ENCODE results near the gene MCL1.

Gene MCL1

GRCh38 chr1:150530491-150531159, 48.8 kb downstream of the MCL1 start:
- Histone ChIP-seq H3K9ac (ENCODE audit: low read length) (no peak overlapping the region), H3K36me3 (ENCODE audit: insufficient read depth, low read length) (no peaks in the 10 kb centered on the region), H3K79me2 (ENCODE audit: insufficient read depth, low read length) (no peaks in the 10 kb centered on the region), H4K20me1 (ENCODE audit: insufficient read depth, low read length) (no peaks in the 10 kb centered on the region), H3F3A (ENCODE audit: insufficient read depth, low read length) (no peaks in the 10 kb centered on the region), H3K4me3 (ENCODE audit: low read depth, low read length, poor library complexity, severe bottlenecking) (no peak overlapping the region), H3K4me2 (ENCODE audit: low read length) (no peak overlapping the region), H3K9me2 (ENCODE audit: low read depth, low read length) (no peaks in the 10 kb centered on the region), H2AFZ (ENCODE audit: low read length) (no peak overlapping the region), H3K4me1 (ENCODE audit: insufficient read depth, low read length, severe bottlenecking) (peaks cover 4% of the 10 kb centered on the region), H3K27ac (ENCODE audit: low read depth, low read length, poor library complexity, severe bottlenecking) (no peak overlapping the region), H3K27me3 (ENCODE audit: insufficient read depth, low read length) (no peaks in the 10 kb centered on the region), H3K9me3 (ENCODE audit: low read length) (no peaks in the 10 kb centered on the region)
- no peak for TF ChIP-seq EZH2 (IDR thresholded peaks at IDR 0.05; ENCODE audit: borderline replicate concordance, low read length)
- TF ChIP-seq, protein P1, sequence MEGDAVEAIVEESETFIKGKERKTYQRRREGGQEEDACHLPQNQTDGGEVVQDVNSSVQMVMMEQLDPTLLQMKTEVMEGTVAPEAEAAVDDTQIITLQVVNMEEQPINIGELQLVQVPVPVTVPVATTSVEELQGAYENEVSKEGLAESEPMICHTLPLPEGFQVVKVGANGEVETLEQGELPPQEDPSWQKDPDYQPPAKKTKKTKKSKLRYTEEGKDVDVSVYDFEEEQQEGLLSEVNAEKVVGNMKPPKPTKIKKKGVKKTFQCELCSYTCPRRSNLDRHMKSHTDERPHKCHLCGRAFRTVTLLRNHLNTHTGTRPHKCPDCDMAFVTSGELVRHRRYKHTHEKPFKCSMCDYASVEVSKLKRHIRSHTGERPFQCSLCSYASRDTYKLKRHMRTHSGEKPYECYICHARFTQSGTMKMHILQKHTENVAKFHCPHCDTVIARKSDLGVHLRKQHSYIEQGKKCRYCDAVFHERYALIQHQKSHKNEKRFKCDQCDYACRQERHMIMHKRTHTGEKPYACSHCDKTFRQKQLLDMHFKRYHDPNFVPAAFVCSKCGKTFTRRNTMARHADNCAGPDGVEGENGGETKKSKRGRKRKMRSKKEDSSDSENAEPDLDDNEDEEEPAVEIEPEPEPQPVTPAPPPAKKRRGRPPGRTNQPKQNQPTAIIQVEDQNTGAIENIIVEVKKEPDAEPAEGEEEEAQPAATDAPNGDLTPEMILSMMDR (IDR thresholded peaks at IDR 0.05; ENCODE audit: low read length): no peak

DNA sequence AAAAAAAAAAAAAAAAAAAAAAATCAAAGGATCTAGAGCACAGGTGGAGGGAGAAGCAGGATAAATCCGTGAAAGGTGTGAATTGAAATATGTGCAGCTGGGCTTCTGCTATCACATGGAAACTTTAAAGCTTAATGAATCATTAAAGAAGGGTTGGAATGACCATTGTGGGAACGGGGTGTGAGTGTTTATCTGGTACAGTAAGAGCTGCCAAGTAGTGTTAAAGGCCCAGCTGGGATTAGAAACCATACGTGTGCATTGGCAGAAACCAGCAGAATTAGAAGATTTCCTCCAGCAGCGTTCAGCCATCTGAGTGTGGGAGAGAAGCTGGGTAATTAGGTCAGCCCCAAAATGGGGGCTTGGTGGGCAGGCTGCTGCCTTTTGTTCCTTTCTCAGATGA, 50.4 kb downstream of the MCL1 start:
- H3K27ac ChIP-seq (ENCODE audit: low read depth, low read length, poor library complexity, severe bottlenecking): no peak overlapping the region
- H2AFZ ChIP-seq (ENCODE audit: low read length): no peak overlapping the region
- H3K9ac ChIP-seq (ENCODE audit: low read length): no peak overlapping the region

GRCh38 chr1:150528196-150528595, 51.2 kb downstream of the MCL1 start:
- TF ChIP-seq EZH2 (IDR thresholded peaks at IDR 0.05; ENCODE audit: borderline replicate concordance, low read length): no peak
- TF ChIP-seq, protein P1 (IDR thresholded peaks at IDR 0.05; ENCODE audit: low read length): no peak
- Histone ChIP-seq H3K36me3 (ENCODE audit: insufficient read depth, low read length) (no peaks in the 10 kb centered on the region), H3K79me2 (ENCODE audit: insufficient read depth, low read length) (no peaks in the 10 kb centered on the region), H3K27ac (ENCODE audit: low read depth, low read length, poor library complexity, severe bottlenecking) (no peak overlapping the region), H3K4me2 (ENCODE audit: low read length) (no peak overlapping the region), H3K4me3 (ENCODE audit: low read depth, low read length, poor library complexity, severe bottlenecking) (no peak overlapping the region), H3K9me3 (ENCODE audit: low read length) (no peaks in the 10 kb centered on the region), H4K20me1 (ENCODE audit: insufficient read depth, low read length) (no peaks in the 10 kb centered on the region), H3K9me2 (ENCODE audit: low read depth, low read length) (no peaks in the 10 kb centered on the region), H2AFZ (ENCODE audit: low read length) (no peak overlapping the region), H3K27me3 (ENCODE audit: insufficient read depth, low read length) (no peaks in the 10 kb centered on the region), H3K4me1 (ENCODE audit: insufficient read depth, low read length, severe bottlenecking) (peaks cover 4% of the 10 kb centered on the region), H3F3A (ENCODE audit: insufficient read depth, low read length) (no peaks in the 10 kb centered on the region), H3K9ac (ENCODE audit: low read length) (no peak overlapping the region)

More for the DNA sequence above, 50.4 kb downstream of the MCL1 start:
- Histone ChIP-seq H3K4me3 (ENCODE audit: low read depth, low read length, poor library complexity, severe bottlenecking) (no peak overlapping the region), H3K9me3 (ENCODE audit: low read length) (no peaks in the 10 kb centered on the region), H3F3A (ENCODE audit: insufficient read depth, low read length) (no peaks in the 10 kb centered on the region), H4K20me1 (ENCODE audit: insufficient read depth, low read length) (no peaks in the 10 kb centered on the region), H3K79me2 (ENCODE audit: insufficient read depth, low read length) (no peaks in the 10 kb centered on the region), H3K4me2 (ENCODE audit: low read length) (no peak overlapping the region), H3K27me3 (ENCODE audit: insufficient read depth, low read length) (no peaks in the 10 kb centered on the region), H3K9me2 (ENCODE audit: low read depth, low read length) (no peaks in the 10 kb centered on the region), H3K4me1 (ENCODE audit: insufficient read depth, low read length, severe bottlenecking) (peaks cover 4% of the 10 kb centered on the region), H3K36me3 (ENCODE audit: insufficient read depth, low read length) (no peaks in the 10 kb centered on the region)
- TF ChIP-seq, protein P1 (IDR thresholded peaks at IDR 0.05; ENCODE audit: low read length): no peak
- TF ChIP-seq EZH2 (IDR thresholded peaks at IDR 0.05; ENCODE audit: borderline replicate concordance, low read length): no peak
